ENCODE results near the gene DCTN1. TPM values are rescaled to one million over a fixed set of nuclear protein-coding genes. Genes with fewer than 3 reads are reported as not detected.
A peak's percentile ranks its signal among the peaks of the same experiment; 100 is the strongest.

The DCTN1 gene
- total RNA-seq, 6 experiments from 2014 or later = 222 to 286 (median 236) TPM

DNA sequence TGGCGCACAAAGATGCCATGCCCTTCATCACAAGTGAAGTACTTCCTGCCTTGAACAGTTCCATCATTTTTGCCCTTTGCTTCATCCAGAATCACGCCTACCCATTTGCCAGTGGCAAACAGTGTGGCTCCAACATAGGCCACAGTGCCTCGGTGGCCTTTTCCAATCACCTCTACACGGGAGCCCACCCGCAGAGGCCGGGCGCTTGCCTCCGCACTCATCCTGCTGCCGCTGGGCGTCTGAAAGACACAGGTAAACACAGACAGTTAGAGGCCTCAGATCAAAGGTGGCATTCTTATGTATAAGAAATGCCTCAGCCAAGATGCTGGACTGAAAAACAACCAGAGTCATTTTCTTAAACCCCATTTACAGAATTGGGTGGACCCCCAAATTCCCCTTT, 2.1 kb downstream of the DCTN1 start:
- Mint-ChIP-seq H3K4me1 (ENCODE audit: low read depth) (peaks cover 57% of the 10 kb centered on the region), H3K27ac (no peak overlapping the region), H3K9me3 (no peaks in the 10 kb centered on the region), H3K4me3 (no peak overlapping the region), H3K36me3 (ENCODE audit: low read depth) (peaks cover 17% of the 10 kb centered on the region), H3K27me3 (ENCODE audit: insufficient read depth) (peaks cover 4% of the 10 kb centered on the region)
- TF ChIP-seq, protein P1, sequence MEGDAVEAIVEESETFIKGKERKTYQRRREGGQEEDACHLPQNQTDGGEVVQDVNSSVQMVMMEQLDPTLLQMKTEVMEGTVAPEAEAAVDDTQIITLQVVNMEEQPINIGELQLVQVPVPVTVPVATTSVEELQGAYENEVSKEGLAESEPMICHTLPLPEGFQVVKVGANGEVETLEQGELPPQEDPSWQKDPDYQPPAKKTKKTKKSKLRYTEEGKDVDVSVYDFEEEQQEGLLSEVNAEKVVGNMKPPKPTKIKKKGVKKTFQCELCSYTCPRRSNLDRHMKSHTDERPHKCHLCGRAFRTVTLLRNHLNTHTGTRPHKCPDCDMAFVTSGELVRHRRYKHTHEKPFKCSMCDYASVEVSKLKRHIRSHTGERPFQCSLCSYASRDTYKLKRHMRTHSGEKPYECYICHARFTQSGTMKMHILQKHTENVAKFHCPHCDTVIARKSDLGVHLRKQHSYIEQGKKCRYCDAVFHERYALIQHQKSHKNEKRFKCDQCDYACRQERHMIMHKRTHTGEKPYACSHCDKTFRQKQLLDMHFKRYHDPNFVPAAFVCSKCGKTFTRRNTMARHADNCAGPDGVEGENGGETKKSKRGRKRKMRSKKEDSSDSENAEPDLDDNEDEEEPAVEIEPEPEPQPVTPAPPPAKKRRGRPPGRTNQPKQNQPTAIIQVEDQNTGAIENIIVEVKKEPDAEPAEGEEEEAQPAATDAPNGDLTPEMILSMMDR (IDR thresholded peaks at IDR 0.05) = no peak
- no peak for DNase-seq

DNA sequence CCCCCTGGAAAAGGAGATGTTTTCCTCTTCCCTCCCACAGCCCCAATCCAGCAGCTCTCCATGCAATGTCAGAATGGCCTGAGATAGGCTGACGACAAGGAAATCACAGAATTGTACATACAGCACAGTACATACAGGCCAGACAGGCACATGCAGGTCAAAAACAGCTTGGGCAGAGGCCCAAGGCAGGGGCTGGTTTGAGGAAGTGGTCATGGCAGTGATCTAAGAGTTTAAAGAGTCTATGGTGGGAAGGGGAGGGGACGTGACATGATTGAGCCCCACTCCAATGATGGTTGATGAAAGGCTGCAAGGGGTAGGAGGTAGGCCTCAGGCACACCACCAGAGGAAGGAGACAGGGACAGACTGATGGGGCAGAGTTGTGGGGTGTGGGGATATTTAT, 4.3 kb downstream of the DCTN1 start:
- no peak for DNase-seq
- Mint-ChIP-seq H3K4me1 (ENCODE audit: low read depth) (peaks cover 45% of the 10 kb centered on the region), H3K36me3 (ENCODE audit: low read depth) (peaks cover 13% of the 10 kb centered on the region), H3K9me3 (no peaks in the 10 kb centered on the region), H3K4me3 (no peak overlapping the region), H3K27me3 (ENCODE audit: insufficient read depth) (peaks cover 6% of the 10 kb centered on the region), H3K27ac (peak overlapping the region; percentile 14; the same call in 1 of the 2 replicates)
- TF ChIP-seq, protein P1 (IDR thresholded peaks at IDR 0.05) = no peak

DNA sequence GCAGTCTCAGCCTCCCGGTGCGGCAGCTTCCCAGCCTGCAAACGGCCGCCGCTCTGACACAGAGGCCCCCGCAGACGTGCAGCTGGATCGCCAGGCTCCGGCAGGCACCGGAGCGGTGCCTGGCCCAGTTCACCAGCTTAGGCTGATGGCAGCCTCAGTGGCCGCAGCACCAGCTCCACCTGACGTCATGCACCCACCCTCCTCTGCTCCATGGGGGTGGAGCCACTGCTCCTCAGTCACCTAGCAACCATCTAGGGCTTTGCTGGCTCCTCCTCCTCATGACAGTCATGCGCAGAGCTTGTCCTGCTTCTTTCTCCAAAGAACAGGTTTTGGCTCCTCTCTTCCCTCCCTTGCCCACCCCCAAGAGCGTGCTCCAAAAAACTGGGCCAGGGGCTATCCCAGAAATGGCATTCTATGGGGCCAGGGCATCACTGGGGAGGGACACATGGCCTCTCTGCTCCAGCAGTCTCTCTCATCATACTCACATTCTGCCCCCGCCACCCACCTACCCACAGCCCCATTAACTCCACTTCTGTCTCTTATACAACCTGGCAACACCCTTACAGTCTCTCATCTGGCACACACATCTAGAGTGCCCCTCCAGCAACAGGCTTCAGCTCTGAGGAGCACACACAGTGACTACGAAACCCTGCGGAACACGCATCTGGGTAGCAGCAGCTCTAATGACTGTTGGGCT, 5.5 kb downstream of the DCTN1 start:
- H3K9me3 Mint-ChIP-seq = no peaks in the 10 kb centered on the region
- H3K4me3 Mint-ChIP-seq = peak overlapping the region; percentile 35
- DNase-seq = peak; percentile 67
- H3K27ac Mint-ChIP-seq = peak overlapping the region; percentile 57
- H3K36me3 Mint-ChIP-seq (ENCODE audit: low read depth) = peaks cover 24% of the 10 kb centered on the region
- TF ChIP-seq, protein P1 (IDR thresholded peaks at IDR 0.05) = no peak
- peaks cover 34% of the 10 kb centered on the region for H3K4me1 Mint-ChIP-seq (ENCODE audit: low read depth)
- peaks cover 3% of the 10 kb centered on the region; the same call in 1 of the 2 replicates for H3K27me3 Mint-ChIP-seq (ENCODE audit: insufficient read depth)

DNA sequence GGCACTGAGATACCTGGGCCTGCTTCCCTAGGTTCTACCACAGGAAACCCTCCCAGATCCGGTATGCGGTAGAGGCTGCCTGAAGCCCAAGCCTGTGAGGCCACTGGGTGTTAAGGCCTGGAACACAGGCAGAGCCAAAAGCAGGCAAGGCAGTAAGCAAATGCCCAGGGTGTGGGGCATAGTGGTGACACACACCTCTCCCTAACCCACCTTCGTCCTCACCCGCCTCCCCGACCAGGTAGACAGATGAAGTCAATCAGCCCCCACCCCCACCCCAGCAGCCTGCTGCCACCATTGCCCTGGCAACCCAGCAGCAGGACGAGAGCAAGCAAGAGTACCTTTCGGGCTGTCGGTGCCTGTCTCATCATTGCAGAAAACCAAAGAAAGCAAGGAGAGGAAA, 6.1 kb downstream of the DCTN1 start:
- TF ChIP-seq, protein P1 (IDR thresholded peaks at IDR 0.05) = no peak
- Mint-ChIP-seq H3K4me3 (peak overlapping the region; percentile 35; the same call in 1 of the 2 replicates), H3K36me3 (ENCODE audit: low read depth) (peaks cover 24% of the 10 kb centered on the region), H3K4me1 (ENCODE audit: low read depth) (peaks cover 27% of the 10 kb centered on the region), H3K27ac (peak overlapping the region; percentile 57; the same call in 1 of the 2 replicates), H3K27me3 (ENCODE audit: insufficient read depth) (peaks cover 3% of the 10 kb centered on the region; the same call in 1 of the 2 replicates), H3K9me3 (no peaks in the 10 kb centered on the region)
- DNase-seq = no peak

DNA sequence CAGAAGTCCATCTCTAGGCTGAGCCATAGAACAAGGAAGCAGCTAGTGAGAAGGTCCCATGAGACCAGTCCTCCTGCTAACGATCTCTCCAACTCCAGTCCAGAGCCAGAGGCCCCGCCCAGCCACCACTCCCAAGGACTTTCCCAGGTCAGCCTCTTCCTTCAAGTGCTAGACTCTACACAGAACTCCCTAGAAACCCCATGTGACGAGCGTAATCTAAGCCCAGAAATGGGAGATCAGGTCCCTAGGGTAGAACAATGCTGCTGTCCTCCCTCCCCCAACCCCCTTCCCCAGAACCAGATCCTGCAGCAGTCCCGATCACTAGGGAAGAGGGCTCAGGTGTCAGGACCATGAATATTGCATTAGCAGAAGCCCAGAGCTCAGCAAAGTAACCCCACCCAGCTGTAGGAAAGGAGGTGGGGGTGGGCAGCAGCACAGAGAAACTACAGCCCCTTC, 6.9 kb downstream of the DCTN1 start:
- no peaks in the 10 kb centered on the region for H3K9me3 Mint-ChIP-seq
- peaks cover 3% of the 10 kb centered on the region; the same call in 1 of the 2 replicates for H3K27me3 Mint-ChIP-seq (ENCODE audit: insufficient read depth)
- H3K4me3 Mint-ChIP-seq = no peak overlapping the region
- H3K36me3 Mint-ChIP-seq (ENCODE audit: low read depth) = peaks cover 23% of the 10 kb centered on the region
- TF ChIP-seq, protein P1 (IDR thresholded peaks at IDR 0.05) = no peak
- peaks cover 20% of the 10 kb centered on the region for H3K4me1 Mint-ChIP-seq (ENCODE audit: low read depth)
- no peak overlapping the region for H3K27ac Mint-ChIP-seq
- DNase-seq = no peak

Measured in HFFc6 (cell line).